ENCODE measurements around the gene C11orf91.

GRCh38 chr11:33664827-33665226 is 35.8 kb downstream of the C11orf91 start:
- TF ChIP-seq, protein P1, sequence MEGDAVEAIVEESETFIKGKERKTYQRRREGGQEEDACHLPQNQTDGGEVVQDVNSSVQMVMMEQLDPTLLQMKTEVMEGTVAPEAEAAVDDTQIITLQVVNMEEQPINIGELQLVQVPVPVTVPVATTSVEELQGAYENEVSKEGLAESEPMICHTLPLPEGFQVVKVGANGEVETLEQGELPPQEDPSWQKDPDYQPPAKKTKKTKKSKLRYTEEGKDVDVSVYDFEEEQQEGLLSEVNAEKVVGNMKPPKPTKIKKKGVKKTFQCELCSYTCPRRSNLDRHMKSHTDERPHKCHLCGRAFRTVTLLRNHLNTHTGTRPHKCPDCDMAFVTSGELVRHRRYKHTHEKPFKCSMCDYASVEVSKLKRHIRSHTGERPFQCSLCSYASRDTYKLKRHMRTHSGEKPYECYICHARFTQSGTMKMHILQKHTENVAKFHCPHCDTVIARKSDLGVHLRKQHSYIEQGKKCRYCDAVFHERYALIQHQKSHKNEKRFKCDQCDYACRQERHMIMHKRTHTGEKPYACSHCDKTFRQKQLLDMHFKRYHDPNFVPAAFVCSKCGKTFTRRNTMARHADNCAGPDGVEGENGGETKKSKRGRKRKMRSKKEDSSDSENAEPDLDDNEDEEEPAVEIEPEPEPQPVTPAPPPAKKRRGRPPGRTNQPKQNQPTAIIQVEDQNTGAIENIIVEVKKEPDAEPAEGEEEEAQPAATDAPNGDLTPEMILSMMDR (IDR thresholded peaks at IDR 0.05; ENCODE audit: insufficient read depth, low read length, poor library complexity, severe bottlenecking), result no peak
- TF ChIP-seq EZH2phosphoT487 (conservative IDR thresholded peaks at IDR 0.05; ENCODE audit: low read length), result no peak

Measured in SU-DHL-6 (cell line).